RPMI7951 (cell line): ENCODE results near the gene CDK6. TPM values are rescaled to one million over a fixed set of nuclear protein-coding genes. Genes with fewer than 3 reads are reported as not detected.

Experiments
- DNase-seq: peaks from one replicate; pipeline ENCODE4 v3.0.0-alpha.2; 2012; ENCODE audit warnings: low read depth
- total RNA-seq: library from RNA; depleted of rRNA; stranded (reverse); fragments of >200 nt; shearing (Covaris generic); gene quantifications from 2 replicates; pipeline ENCODE4 v1.2.3, GENCODE V29; 2014

The CDK6 gene
- total RNA-seq, 1 experiment from 2014 or later, result 45.1 TPM

GRCh38 chr7:92645114-92646061, 191.0 kb downstream of the CDK6 start:
- peak; percentile 33 for DNase-seq

GRCh38 chr7:92644406-92645113, 191.8 kb downstream of the CDK6 start:
- no peak for DNase-seq

- no peak for DNase-seq
Measured at GRCh38 chr7:92643821-92644220, 192.6 kb downstream of the CDK6 start.

- peak; percentile 90 for DNase-seq
Measured at GRCh38 chr7:92641921-92642511, 194.4 kb downstream of the CDK6 start.

DNA sequence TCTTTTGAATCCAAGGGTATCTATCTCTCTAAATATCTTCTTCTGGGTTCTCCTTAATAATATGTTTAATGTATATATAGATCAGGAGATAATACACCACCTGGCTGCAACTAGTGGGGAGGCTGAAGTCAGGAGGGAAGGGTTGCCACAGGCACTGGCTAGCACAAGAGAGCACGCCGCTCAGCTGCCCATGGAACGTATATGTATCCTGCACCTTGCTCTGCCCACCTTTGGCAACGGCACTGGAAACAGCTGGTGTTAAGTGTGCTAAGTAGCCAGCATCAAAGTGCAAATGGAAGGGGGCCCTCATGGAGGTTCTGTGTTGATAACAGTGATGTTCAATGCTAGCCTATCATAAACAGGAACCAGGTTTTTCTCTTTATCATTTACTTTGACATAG, 196.4 kb downstream of the CDK6 start:
- DNase-seq, result no peak

GRCh38 chr7:92639213-92639896, 197.0 kb downstream of the CDK6 start:
- peak; percentile 82 for DNase-seq

DNA sequence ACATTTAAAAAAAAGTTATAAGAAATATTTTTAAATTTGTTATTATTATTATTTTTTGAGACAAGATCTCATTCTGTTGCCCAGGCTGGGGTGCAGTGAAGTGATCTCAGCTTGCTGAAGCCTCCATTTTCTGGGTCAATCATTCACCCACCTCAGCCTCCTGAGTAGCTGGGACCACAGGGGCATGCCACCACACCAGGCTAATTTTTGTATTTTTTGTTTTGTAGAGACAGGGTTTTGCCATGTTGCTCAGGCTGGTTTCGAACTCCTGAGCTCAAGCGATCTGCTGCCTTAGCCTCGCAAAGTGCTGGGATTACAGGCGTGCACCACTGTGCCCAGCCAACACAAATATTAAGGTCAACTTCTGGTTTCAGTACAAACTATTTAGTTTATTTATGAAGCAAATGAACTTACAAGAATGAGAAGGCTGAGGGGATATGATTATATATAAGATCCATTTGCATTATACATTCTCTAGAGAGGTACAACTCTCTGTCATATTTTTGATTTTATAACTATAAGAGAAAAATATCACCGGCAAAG, 200.3 kb downstream of the CDK6 start:
- no peak for DNase-seq

GRCh38 chr7:92635538-92635937, 200.8 kb downstream of the CDK6 start:
- DNase-seq, result no peak

DNA sequence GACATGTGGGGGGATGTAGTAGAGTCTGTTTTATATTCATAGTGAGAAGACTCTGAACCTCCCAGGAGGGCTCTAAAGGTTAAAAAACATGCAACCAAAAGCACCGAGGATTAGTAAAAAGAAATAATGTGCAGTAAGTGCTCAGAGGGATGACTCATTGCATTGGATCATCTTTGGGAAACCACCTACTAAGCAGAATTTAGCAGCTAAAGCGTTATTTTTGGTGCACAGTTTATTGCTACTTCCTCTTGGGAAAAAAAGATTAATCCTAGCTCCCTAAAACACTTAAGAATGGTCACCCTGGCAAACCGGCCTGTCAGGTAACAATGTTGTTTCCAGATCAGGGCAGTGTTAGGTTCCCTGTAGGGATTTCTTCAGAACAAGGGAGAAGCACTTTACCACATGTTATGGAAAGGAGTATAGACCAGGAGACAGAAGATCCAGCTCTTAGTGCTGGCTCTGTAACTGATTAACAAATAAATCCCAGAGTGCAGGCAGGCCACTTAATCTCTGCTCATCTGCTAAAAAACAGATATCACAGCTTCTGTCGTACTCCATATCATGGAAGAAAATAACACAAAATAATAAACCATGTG, 201.4 kb downstream of the CDK6 start:
- peak; percentile 87 for DNase-seq

DNA sequence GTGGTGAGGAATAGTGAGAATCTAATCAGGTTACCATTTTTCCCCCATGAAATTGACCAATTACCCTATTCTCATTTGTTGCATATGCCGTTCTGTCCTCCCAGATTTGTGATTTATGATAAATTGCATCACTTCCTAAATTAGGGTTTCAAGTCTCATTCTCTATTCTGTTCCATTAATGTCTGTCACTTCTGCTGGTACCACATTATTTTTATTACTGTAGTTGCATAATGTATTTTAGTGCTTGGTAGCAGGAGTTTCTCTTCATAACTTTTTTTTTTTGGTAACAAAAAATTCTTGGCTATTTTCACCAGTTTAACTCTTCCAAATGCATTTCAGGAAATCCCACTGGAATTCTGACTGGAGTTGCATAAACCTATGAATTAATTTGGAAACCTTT, 202.2 kb downstream of the CDK6 start:
- DNase-seq, result no peak

GRCh38 chr7:92633211-92633906, 203.0 kb downstream of the CDK6 start:
- peak; percentile 98 for DNase-seq

- DNase-seq, result no peak
Measured at GRCh38 chr7:92632791-92633190, 203.6 kb downstream of the CDK6 start.

GRCh38 chr7:92631850-92632487, 204.4 kb downstream of the CDK6 start:
- no peak for DNase-seq

GRCh38 chr7:92631067-92631849, 205.1 kb downstream of the CDK6 start:
- no peak for DNase-seq

- no peak for DNase-seq
Measured at GRCh38 chr7:92629779-92630178, 206.6 kb downstream of the CDK6 start.

DNA sequence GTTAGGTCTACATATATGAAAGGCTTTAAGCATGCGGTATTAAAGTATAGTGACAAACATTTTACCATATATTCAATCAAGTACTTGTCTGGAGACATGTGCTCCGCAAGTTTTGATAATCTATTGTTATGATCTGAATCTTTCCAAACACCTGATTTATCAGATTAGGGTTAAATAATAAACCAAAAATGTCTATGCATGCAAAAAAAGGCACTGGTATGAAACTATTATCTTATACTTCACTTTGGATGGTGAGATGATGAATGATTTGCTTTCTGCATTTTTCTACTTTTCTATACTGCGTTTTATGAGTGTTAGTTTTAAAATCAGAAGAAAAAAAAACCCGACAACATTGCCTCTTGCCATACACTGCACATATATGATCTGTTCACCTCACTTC, 208.4 kb downstream of the CDK6 start:
- DNase-seq, result no peak

DNA sequence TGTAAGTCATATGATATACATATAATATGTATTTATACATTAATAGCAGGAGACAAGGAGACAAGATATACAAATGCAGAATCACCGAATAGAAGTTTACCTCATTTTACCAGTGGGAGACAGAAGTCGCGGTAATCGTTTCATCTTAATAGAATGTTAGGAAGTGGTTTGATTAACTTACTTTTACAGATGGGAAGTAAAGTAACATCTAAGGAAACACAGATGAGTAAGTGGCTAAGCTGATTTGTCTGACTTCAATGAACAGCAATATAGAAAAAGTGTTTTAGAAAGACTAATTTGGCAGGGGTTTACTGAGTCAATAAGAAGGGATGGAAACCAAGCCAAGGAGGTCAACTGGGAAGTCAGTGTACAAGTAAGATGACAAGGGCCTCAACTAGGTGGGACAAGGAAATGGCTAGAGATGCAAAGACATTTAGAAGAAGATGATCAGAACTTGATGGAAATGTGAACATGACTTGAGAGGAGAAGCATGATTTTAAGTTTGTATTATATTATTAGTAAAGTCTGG, 210.0 kb downstream of the CDK6 start:
- DNase-seq, result no peak

- peak; percentile 39 for DNase-seq
Measured at GRCh38 chr7:92625617-92626016, 210.8 kb downstream of the CDK6 start.
